GM12878 (cell line): ENCODE results near the gene RAE1.

Experiments
- CTCF ChIP-seq, 3 experiments: IDR thresholded peaks in 2 of 3; conservative IDR thresholded peaks in 1 of 3; 2 replicates each; pipeline ENCODE4 v1.5.1; 2011; ENCODE audit warnings: low read depth in 3 of 3, low read length in 3 of 3, mild to moderate bottlenecking in 3 of 3, control low read depth in 2 of 3, moderate library complexity in 2 of 3, inconsistent platforms in 1 of 3, mixed read lengths in 1 of 3; ENCODE audit not compliant: control insufficient read depth in 2 of 3, insufficient read depth in 1 of 3; ENCODE audit errors: extremely low read depth in 1 of 3
- KDM1A ChIP-seq: fragments of 200-600 bp; sonication (generic); IDR thresholded peaks from 2 replicates; pipeline ENCODE4 v1.6.1; 2016; ENCODE audit warnings: borderline replicate concordance
- MTA2 ChIP-seq: fragments of 450-650 bp; IDR thresholded peaks from 2 replicates; pipeline ENCODE4 v1.6.1; 2016; ENCODE audit warnings: low read depth, mild to moderate bottlenecking, moderate library complexity
- NFIC ChIP-seq: IDR thresholded peaks from 2 replicates; pipeline ENCODE4 v1.6.1; 2012; ENCODE audit warnings: low read depth, mild to moderate bottlenecking, inconsistent platforms, low read length, moderate library complexity
- POLR2A ChIP-seq: IDR thresholded peaks from 2 replicates; pipeline ENCODE4 v1.6.1; 2011; ENCODE audit warnings: low read depth, mild to moderate bottlenecking, low read length
- POLR2AphosphoS5 ChIP-seq: IDR thresholded peaks from 2 replicates; pipeline ENCODE4 v1.6.1; 2011; ENCODE audit warnings: mild to moderate bottlenecking, low read length, inconsistent platforms
- REST ChIP-seq: IDR thresholded peaks from 2 replicates; pipeline ENCODE4 v1.6.1; 2012; ENCODE audit warnings: mild to moderate bottlenecking, low read depth, low read length
- SIN3A ChIP-seq: IDR thresholded peaks from 2 replicates; pipeline ENCODE4 v1.6.1; 2012; ENCODE audit warnings: low read depth, low read length, improper control_type of control experiment
- TCF12 ChIP-seq: IDR thresholded peaks from 2 replicates; pipeline ENCODE4 v1.6.1; 2011; ENCODE audit warnings: low read depth, mild to moderate bottlenecking, low read length
- USF1 ChIP-seq: IDR thresholded peaks from 2 replicates; pipeline ENCODE4 v1.6.1; 2011; ENCODE audit warnings: borderline replicate concordance, low read depth, mild to moderate bottlenecking, moderate library complexity, mixed read lengths, low read length; ENCODE audit not compliant: insufficient read depth; ENCODE audit errors: extremely low read length
- ZNF217 ChIP-seq: fragments of 450-650 bp; IDR thresholded peaks from 2 replicates; pipeline ENCODE4 v1.6.1; 2017; ENCODE audit warnings: antibody characterized with exemption, mild to moderate bottlenecking

GRCh38 chr20:57380081-57380750 is 29.2 kb downstream of the RAE1 start:
- no peak for TF ChIP-seq USF1
- no peak for TF ChIP-seq REST
- no peak for TF ChIP-seq CTCF (IDR thresholded peaks at IDR 0.05 in 2 of 3, conservative IDR thresholded peaks at IDR 0.05 in 1 of 3; ENCODE audit: control insufficient read depth in 2 of 3, extremely low read depth in 1 of 3, insufficient read depth in 1 of 3, low read depth in 3 of 3, low read length in 3 of 3)
- TF ChIP-seq POLR2A = no peak
- TF ChIP-seq MTA2 = no peak
- no peak for TF ChIP-seq KDM1A
- TF ChIP-seq POLR2AphosphoS5 = no peak
- TF ChIP-seq ZNF217 = no peak
- no peak for TF ChIP-seq TCF12
- no peak for TF ChIP-seq NFIC
- TF ChIP-seq SIN3A = no peak
